ENCODE data around the gene C12orf75.

Gene C12orf75

GRCh38 chr12:105396024-105396423 is 65.5 kb downstream of the C12orf75 start:
- ATAC-seq (ENCODE audit: low read depth) (no peak), DNase-seq (ENCODE audit: low spot score) (no peak)
- Histone ChIP-seq H3K27me3 (ENCODE audit: insufficient read depth, poor library complexity, severe bottlenecking) (no peaks in the 10 kb centered on the region), H3K4me1 (ENCODE audit: insufficient read depth, poor library complexity, severe bottlenecking) (no peaks in the 10 kb centered on the region), H3K36me3 (ENCODE audit: low read depth) (no peaks in the 10 kb centered on the region), H3K9me3 (ENCODE audit: severe bottlenecking) (no peaks in the 10 kb centered on the region), H3K27ac (ENCODE audit: poor library complexity, severe bottlenecking) (no peak overlapping the region), H3K4me3 (ENCODE audit: severe bottlenecking) (no peak overlapping the region)
- no peak for TF ChIP-seq CTCF (IDR thresholded peaks at IDR 0.05; ENCODE audit: poor library complexity, severe bottlenecking)

GRCh38 chr12:105396983-105397382 is 66.5 kb downstream of the C12orf75 start:
- no peaks in the 10 kb centered on the region for H3K27me3 ChIP-seq (ENCODE audit: insufficient read depth, poor library complexity, severe bottlenecking)
- no peak for ATAC-seq (ENCODE audit: low read depth)
- H3K9me3 ChIP-seq (ENCODE audit: severe bottlenecking), result no peaks in the 10 kb centered on the region

GRCh38 chr12:105398930-105399329 is 68.4 kb downstream of the C12orf75 start:
- no peak overlapping the region for H3K27ac ChIP-seq (ENCODE audit: poor library complexity, severe bottlenecking)
- TF ChIP-seq CTCF (IDR thresholded peaks at IDR 0.05; ENCODE audit: poor library complexity, severe bottlenecking), result no peak
- H3K36me3 ChIP-seq (ENCODE audit: low read depth), result no peaks in the 10 kb centered on the region
- no peak for ATAC-seq (ENCODE audit: low read depth)
- no peaks in the 10 kb centered on the region for H3K9me3 ChIP-seq (ENCODE audit: severe bottlenecking)
- H3K27me3 ChIP-seq (ENCODE audit: insufficient read depth, poor library complexity, severe bottlenecking), result no peaks in the 10 kb centered on the region
- H3K4me1 ChIP-seq (ENCODE audit: insufficient read depth, poor library complexity, severe bottlenecking), result no peaks in the 10 kb centered on the region
- no peak for DNase-seq (ENCODE audit: low spot score)
- H3K4me3 ChIP-seq (ENCODE audit: severe bottlenecking), result no peak overlapping the region

More at GRCh38 chr12:105396983-105397382, 66.5 kb downstream of the C12orf75 start:
- Histone ChIP-seq H3K4me3 (ENCODE audit: severe bottlenecking) (no peak overlapping the region), H3K27ac (ENCODE audit: poor library complexity, severe bottlenecking) (no peak overlapping the region), H3K36me3 (ENCODE audit: low read depth) (no peaks in the 10 kb centered on the region), H3K4me1 (ENCODE audit: insufficient read depth, poor library complexity, severe bottlenecking) (no peaks in the 10 kb centered on the region)
- TF ChIP-seq CTCF (IDR thresholded peaks at IDR 0.05; ENCODE audit: poor library complexity, severe bottlenecking), result no peak
- no peak for DNase-seq (ENCODE audit: low spot score)

- TF ChIP-seq CTCF (IDR thresholded peaks at IDR 0.05; ENCODE audit: poor library complexity, severe bottlenecking), result no peak
- no peak for ATAC-seq (ENCODE audit: low read depth)
These were observed 69.1 kb downstream of the C12orf75 start for GRCh38 chr12:105399428-105400081.

GRCh38 chr12:105400227-105400626 is 69.7 kb downstream of the C12orf75 start:
- no peaks in the 10 kb centered on the region for H3K36me3 ChIP-seq (ENCODE audit: low read depth)
- H3K27ac ChIP-seq (ENCODE audit: poor library complexity, severe bottlenecking), result no peak overlapping the region
- H3K4me3 ChIP-seq (ENCODE audit: severe bottlenecking), result no peak overlapping the region
- no peak for DNase-seq (ENCODE audit: low spot score)
- H3K9me3 ChIP-seq (ENCODE audit: severe bottlenecking), result no peaks in the 10 kb centered on the region
- no peaks in the 10 kb centered on the region for H3K4me1 ChIP-seq (ENCODE audit: insufficient read depth, poor library complexity, severe bottlenecking)
- H3K27me3 ChIP-seq (ENCODE audit: insufficient read depth, poor library complexity, severe bottlenecking), result no peaks in the 10 kb centered on the region
- no peak for TF ChIP-seq CTCF (IDR thresholded peaks at IDR 0.05; ENCODE audit: poor library complexity, severe bottlenecking)
- ATAC-seq (ENCODE audit: low read depth), result no peak

More at GRCh38 chr12:105399428-105400081, 69.1 kb downstream of the C12orf75 start:
- Histone ChIP-seq H3K9me3 (ENCODE audit: severe bottlenecking) (no peaks in the 10 kb centered on the region), H3K27me3 (ENCODE audit: insufficient read depth, poor library complexity, severe bottlenecking) (no peaks in the 10 kb centered on the region), H3K4me1 (ENCODE audit: insufficient read depth, poor library complexity, severe bottlenecking) (no peaks in the 10 kb centered on the region), H3K36me3 (ENCODE audit: low read depth) (no peaks in the 10 kb centered on the region), H3K27ac (ENCODE audit: poor library complexity, severe bottlenecking) (no peak overlapping the region), H3K4me3 (ENCODE audit: severe bottlenecking) (no peak overlapping the region)
- DNase-seq (ENCODE audit: low spot score), result no peak

Measured in RWPE2 (cell line).